ENCODE data around the gene EVL. TPM values are rescaled to one million over a fixed set of nuclear protein-coding genes. Genes with fewer than 3 reads are reported as not detected.

Gene EVL
- polyA plus RNA-seq, 4 donors, result 21.0 to 102 (median 31.8) TPM

DNA sequence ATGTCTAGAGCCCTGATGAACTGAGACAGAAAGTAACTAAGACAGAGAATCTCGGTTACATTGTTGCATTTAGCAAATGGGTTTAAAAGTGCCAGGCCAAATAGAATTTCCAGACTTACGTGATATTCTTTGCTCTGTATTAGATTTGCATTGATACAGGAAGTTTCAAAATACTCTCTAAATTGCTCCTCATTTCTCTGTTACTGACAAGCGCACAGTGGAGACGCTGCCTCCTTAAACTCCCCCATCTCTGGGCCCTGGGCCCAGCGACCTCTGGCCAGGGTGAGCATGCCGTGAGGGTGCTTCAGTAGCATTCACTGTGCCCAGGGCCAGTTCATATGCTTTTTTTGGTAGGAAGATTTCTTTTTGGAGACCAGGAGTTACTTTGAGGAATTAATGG, 22.9 kb upstream of the EVL start:
- DNase-seq (no peak), FAIRE-seq (no peak)
- no peak overlapping the region for H3K4me3 ChIP-seq (ENCODE audit: low read depth in 1 of 3, low read length in 3 of 3)
- H3K4me1 ChIP-seq (ENCODE audit: control insufficient read depth in 3 of 3, insufficient read depth in 2 of 3, low read depth in 1 of 3, low read length in 2 of 3), result no peaks in the 10 kb centered on the region
- no peak overlapping the region for H3K27ac ChIP-seq (ENCODE audit: low read depth in 1 of 3, low read length in 2 of 3)
- no peaks in the 10 kb centered on the region for H3K27me3 ChIP-seq (ENCODE audit: control insufficient read depth in 3 of 3, insufficient read depth in 3 of 3, low read length in 3 of 3)
- no peaks in the 10 kb centered on the region for H3K9me3 ChIP-seq (ENCODE audit: control insufficient read depth in 2 of 2, insufficient read depth in 1 of 2, low read depth in 1 of 2, low read length in 1 of 2)
- WGBS, 3 donors, result 84 to 92% (median 89%) methylated on average over 6 of the region's 6 CpGs
- H3K36me3 ChIP-seq (ENCODE audit: control insufficient read depth in 3 of 3, insufficient read depth in 2 of 3, low read depth in 1 of 3, low read length in 3 of 3), result peaks cover 0 to 3% (median 0%) of the 10 kb centered on the region in 3 donors

DNA sequence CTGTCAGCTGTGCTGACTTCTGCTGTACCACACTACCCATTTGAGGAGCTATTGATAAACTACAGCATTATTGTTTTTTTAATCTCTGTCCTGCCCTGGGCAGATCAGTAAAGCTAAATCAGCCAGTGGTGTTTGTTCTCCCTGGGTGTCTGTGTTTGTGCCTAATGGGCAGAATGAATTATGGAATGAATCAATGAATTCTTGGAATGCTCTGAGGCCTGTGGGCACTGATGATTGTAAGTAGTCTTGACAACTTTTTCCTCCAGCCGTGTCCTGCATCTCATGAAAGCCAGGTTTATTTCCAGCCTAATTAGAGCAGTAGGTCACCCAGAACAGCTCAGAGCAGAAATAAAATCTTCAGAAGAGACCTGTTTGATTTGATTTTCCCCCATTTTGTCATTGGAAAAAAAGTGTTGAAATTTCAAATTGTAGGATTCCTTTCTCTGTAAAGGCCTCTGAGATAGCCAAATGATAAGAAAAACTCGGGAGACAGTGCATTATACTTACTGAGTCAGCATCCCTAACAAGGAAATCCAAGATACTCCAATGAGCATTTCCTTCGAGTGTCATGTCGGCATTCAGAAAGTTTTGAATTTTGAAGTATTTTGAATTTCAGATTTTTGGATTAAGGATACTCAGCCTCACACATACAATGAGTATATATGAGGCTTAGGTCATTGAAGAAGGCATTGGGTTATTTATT, 19.4 kb upstream of the EVL start:
- FAIRE-seq, result no peak
- no peak for DNase-seq
- Histone ChIP-seq H3K4me1 (ENCODE audit: control insufficient read depth in 3 of 3, insufficient read depth in 2 of 3, low read depth in 1 of 3, low read length in 2 of 3) (no peaks in the 10 kb centered on the region), H3K4me3 (ENCODE audit: low read depth in 1 of 3, low read length in 3 of 3) (no peak overlapping the region), H3K9me3 (ENCODE audit: control insufficient read depth in 2 of 2, insufficient read depth in 1 of 2, low read depth in 1 of 2, low read length in 1 of 2) (no peaks in the 10 kb centered on the region), H3K36me3 (ENCODE audit: control insufficient read depth in 3 of 3, insufficient read depth in 2 of 3, low read depth in 1 of 3, low read length in 3 of 3) (no peaks in the 10 kb centered on the region), H3K27me3 (ENCODE audit: control insufficient read depth in 3 of 3, insufficient read depth in 3 of 3, low read length in 3 of 3) (no peaks in the 10 kb centered on the region), H3K27ac (ENCODE audit: low read depth in 1 of 3, low read length in 2 of 3) (no peak overlapping the region)
- 83 to 86% (median 85%) methylated on average over 4 of the region's 4 CpGs for WGBS, 3 donors

DNA sequence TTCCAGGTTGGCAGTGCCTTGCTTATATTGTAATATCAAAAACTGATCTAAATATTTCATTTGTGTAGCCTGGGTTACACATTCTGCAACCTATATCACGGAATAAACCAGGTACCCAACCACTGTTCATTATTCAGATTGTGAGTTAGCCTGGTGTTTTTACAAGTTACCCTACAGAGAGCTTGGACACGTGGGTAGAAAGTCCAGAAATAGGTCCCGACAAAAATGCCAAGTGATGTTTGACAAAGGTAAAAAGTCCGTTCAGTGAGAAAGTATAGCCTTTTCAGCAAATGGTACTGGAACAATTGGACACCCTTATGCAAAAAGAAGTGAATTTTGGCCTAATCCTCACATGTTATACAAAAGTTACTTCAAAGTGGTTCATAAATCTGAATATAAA, 17.6 kb upstream of the EVL start:
- DNase-seq, result no peak
- H3K4me1 ChIP-seq (ENCODE audit: control insufficient read depth in 3 of 3, insufficient read depth in 2 of 3, low read depth in 1 of 3, low read length in 2 of 3), result no peaks in the 10 kb centered on the region
- WGBS, 3 donors, result 90 to 95% (median 90%) methylated on average over 4 of the region's 4 CpGs
- H3K27me3 ChIP-seq (ENCODE audit: control insufficient read depth in 3 of 3, insufficient read depth in 3 of 3, low read length in 3 of 3), result no peaks in the 10 kb centered on the region
- no peak overlapping the region for H3K4me3 ChIP-seq (ENCODE audit: low read depth in 1 of 3, low read length in 3 of 3)
- FAIRE-seq, result no peak
- no peak overlapping the region for H3K27ac ChIP-seq (ENCODE audit: low read depth in 1 of 3, low read length in 2 of 3)
- H3K9me3 ChIP-seq (ENCODE audit: control insufficient read depth in 2 of 2, insufficient read depth in 1 of 2, low read depth in 1 of 2, low read length in 1 of 2), result no peaks in the 10 kb centered on the region
- no peaks in the 10 kb centered on the region for H3K36me3 ChIP-seq (ENCODE audit: control insufficient read depth in 3 of 3, insufficient read depth in 2 of 3, low read depth in 1 of 3, low read length in 3 of 3)

DNA sequence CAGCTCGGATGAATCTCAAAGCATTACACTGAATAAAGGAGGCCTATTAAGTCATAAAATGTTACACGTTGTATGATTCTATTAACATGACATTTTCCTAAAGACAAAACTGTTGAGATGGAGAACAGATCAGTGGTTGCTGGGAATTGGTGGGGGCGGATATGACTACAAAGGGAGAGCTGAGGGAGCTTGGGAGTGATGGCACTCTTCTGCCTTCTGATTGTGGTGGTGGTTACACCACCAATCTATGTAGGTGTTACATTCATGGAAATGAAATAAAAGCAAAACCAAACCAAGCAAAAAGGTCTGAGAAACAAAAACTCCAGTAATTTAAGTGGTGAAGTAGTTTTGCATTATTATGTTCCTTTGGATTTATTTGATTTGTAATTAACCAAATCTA, 16.4 kb upstream of the EVL start:
- 42 to 57% (median 55%) methylated on average over 3 of the region's 3 CpGs for WGBS, 3 donors
- FAIRE-seq, result no peak
- H3K36me3 ChIP-seq (ENCODE audit: control insufficient read depth in 3 of 3, insufficient read depth in 2 of 3, low read depth in 1 of 3, low read length in 3 of 3), result no peaks in the 10 kb centered on the region

DNA sequence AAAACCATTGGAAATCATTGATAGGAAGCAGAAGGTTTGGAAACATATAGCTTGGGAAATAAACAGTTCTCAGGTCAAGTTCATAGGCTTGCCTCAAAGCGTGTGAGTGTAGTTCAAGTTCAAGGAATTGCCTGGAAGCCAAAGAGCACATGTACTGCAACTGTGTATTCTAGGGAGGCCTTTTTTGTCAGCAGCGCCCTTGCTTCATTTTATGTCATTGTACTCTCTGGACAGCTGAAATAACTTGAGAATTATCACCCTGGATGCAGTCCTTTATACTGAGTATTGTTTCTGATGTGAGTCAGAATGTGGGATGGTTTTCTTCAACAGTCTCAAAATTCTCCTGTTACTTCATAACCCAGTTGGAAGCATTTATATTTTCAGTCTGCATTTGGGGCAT, 16.0 kb upstream of the EVL start:
- no peaks in the 10 kb centered on the region for H3K4me1 ChIP-seq (ENCODE audit: control insufficient read depth in 3 of 3, insufficient read depth in 2 of 3, low read depth in 1 of 3, low read length in 2 of 3)
- H3K27ac ChIP-seq (ENCODE audit: low read depth in 1 of 3, low read length in 2 of 3), result no peak overlapping the region
- no peaks in the 10 kb centered on the region for H3K36me3 ChIP-seq (ENCODE audit: control insufficient read depth in 3 of 3, insufficient read depth in 2 of 3, low read depth in 1 of 3, low read length in 3 of 3)
- 69 to 87% (median 79%) methylated on average over 2 of the region's 2 CpGs for WGBS, 3 donors
- no peak overlapping the region for H3K4me3 ChIP-seq (ENCODE audit: low read depth in 1 of 3, low read length in 3 of 3)
- no peak for DNase-seq
- no peak for FAIRE-seq
- H3K27me3 ChIP-seq (ENCODE audit: control insufficient read depth in 3 of 3, insufficient read depth in 3 of 3, low read length in 3 of 3), result no peaks in the 10 kb centered on the region
- H3K9me3 ChIP-seq (ENCODE audit: control insufficient read depth in 2 of 2, insufficient read depth in 1 of 2, low read depth in 1 of 2, low read length in 1 of 2), result no peaks in the 10 kb centered on the region

More for the DNA sequence above, 16.4 kb upstream of the EVL start:
- no peak overlapping the region for H3K4me3 ChIP-seq (ENCODE audit: low read depth in 1 of 3, low read length in 3 of 3)
- no peaks in the 10 kb centered on the region for H3K9me3 ChIP-seq (ENCODE audit: control insufficient read depth in 2 of 2, insufficient read depth in 1 of 2, low read depth in 1 of 2, low read length in 1 of 2)
- no peaks in the 10 kb centered on the region for H3K4me1 ChIP-seq (ENCODE audit: control insufficient read depth in 3 of 3, insufficient read depth in 2 of 3, low read depth in 1 of 3, low read length in 2 of 3)
- no peaks in the 10 kb centered on the region for H3K27me3 ChIP-seq (ENCODE audit: control insufficient read depth in 3 of 3, insufficient read depth in 3 of 3, low read length in 3 of 3)
- no peak for DNase-seq
- H3K27ac ChIP-seq (ENCODE audit: low read depth in 1 of 3, low read length in 2 of 3), result no peak overlapping the region

DNA sequence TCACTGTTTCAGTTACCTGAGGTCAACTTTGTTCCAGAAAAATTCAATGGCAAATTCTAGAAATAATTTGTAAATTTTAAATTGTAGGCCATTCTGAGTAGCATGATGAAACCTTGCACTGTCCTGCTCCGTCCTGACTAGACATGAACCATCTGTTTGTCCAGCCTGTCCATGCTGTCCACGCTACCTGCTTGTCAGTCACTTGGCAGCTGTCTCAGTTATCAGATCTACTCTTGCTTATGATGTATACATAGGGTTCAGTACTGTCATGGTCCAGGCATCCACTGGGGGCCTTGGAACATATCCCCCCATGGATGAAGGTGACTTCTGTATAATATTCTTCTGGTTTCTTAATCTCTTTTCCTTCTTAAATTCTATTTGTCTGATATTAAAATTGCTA, 14.1 kb upstream of the EVL start:
- FAIRE-seq, result no peak
- 87 to 97% (median 90%) methylated on average over 2 of the region's 2 CpGs for WGBS, 3 donors
- no peaks in the 10 kb centered on the region for H3K4me1 ChIP-seq (ENCODE audit: control insufficient read depth in 3 of 3, insufficient read depth in 2 of 3, low read depth in 1 of 3, low read length in 2 of 3)

DNA sequence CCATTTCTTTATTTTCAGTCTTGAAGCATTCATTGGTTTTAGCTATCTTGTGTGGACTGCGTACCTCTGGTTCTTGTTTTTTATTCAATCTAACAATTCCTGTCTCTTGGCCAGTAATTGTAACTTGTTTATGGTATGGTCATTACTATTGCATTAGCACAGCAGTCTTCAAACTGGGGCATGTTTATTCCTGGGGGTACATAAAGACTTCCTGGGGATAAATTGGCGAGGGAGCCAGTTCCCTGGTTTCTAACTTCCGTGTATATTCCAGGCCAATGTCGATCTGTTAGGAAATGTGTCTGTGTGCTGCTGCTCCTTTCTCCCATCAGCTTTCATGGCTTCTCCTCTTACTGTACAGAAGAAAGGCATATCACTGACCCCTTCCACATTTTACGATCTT, 13.7 kb upstream of the EVL start:
- 74 to 90% (median 87%) methylated on average over 5 of the region's 5 CpGs for WGBS, 3 donors
- no peak for DNase-seq
- no peak for FAIRE-seq

More for the DNA sequence above, 14.1 kb upstream of the EVL start:
- no peaks in the 10 kb centered on the region for H3K27me3 ChIP-seq (ENCODE audit: control insufficient read depth in 3 of 3, insufficient read depth in 3 of 3, low read length in 3 of 3)
- H3K36me3 ChIP-seq (ENCODE audit: control insufficient read depth in 3 of 3, insufficient read depth in 2 of 3, low read depth in 1 of 3, low read length in 3 of 3), result no peaks in the 10 kb centered on the region
- no peak overlapping the region for H3K4me3 ChIP-seq (ENCODE audit: low read depth in 1 of 3, low read length in 3 of 3)
- H3K27ac ChIP-seq (ENCODE audit: low read depth in 1 of 3, low read length in 2 of 3), result no peak overlapping the region
- DNase-seq, result no peak
- no peaks in the 10 kb centered on the region for H3K9me3 ChIP-seq (ENCODE audit: control insufficient read depth in 2 of 2, insufficient read depth in 1 of 2, low read depth in 1 of 2, low read length in 1 of 2)

DNA sequence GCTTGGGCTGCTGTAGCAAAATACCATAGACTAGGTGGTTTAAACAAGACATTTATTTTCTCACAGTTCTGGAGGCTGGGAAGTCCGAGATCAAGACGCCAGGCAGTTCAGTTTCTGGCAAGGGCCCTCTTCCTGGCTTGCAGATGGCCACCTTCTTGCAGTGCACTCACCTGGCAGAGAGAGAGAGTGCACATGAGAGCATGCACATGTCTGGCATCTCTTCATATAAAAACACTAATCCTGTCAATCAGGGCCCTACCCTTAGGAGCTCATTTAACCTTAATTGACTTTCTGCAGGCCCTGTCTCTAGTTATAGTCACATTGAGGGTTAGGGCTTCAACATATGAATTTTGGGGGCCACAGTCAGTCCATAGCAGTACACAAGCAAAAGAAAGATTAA, 12.4 kb upstream of the EVL start:
- H3K4me1 ChIP-seq (ENCODE audit: control insufficient read depth in 3 of 3, insufficient read depth in 2 of 3, low read depth in 1 of 3, low read length in 2 of 3), result no peaks in the 10 kb centered on the region
- no peak for FAIRE-seq
- 46 to 47% (median 46%) methylated on average over 2 of the region's 2 CpGs for WGBS, 3 donors

More for the DNA sequence above, 13.7 kb upstream of the EVL start:
- Histone ChIP-seq H3K27ac (ENCODE audit: low read depth in 1 of 3, low read length in 2 of 3) (no peak overlapping the region), H3K4me1 (ENCODE audit: control insufficient read depth in 3 of 3, insufficient read depth in 2 of 3, low read depth in 1 of 3, low read length in 2 of 3) (no peaks in the 10 kb centered on the region), H3K4me3 (ENCODE audit: low read depth in 1 of 3, low read length in 3 of 3) (no peak overlapping the region), H3K27me3 (ENCODE audit: control insufficient read depth in 3 of 3, insufficient read depth in 3 of 3, low read length in 3 of 3) (no peaks in the 10 kb centered on the region), H3K36me3 (ENCODE audit: control insufficient read depth in 3 of 3, insufficient read depth in 2 of 3, low read depth in 1 of 3, low read length in 3 of 3) (no peaks in the 10 kb centered on the region), H3K9me3 (ENCODE audit: control insufficient read depth in 2 of 2, insufficient read depth in 1 of 2, low read depth in 1 of 2, low read length in 1 of 2) (no peaks in the 10 kb centered on the region)

More for the DNA sequence above, 12.4 kb upstream of the EVL start:
- Histone ChIP-seq H3K27ac (ENCODE audit: low read depth in 1 of 3, low read length in 2 of 3) (no peak overlapping the region), H3K36me3 (ENCODE audit: control insufficient read depth in 3 of 3, insufficient read depth in 2 of 3, low read depth in 1 of 3, low read length in 3 of 3) (no peaks in the 10 kb centered on the region), H3K9me3 (ENCODE audit: control insufficient read depth in 2 of 2, insufficient read depth in 1 of 2, low read depth in 1 of 2, low read length in 1 of 2) (no peaks in the 10 kb centered on the region), H3K4me3 (ENCODE audit: low read depth in 1 of 3, low read length in 3 of 3) (no peak overlapping the region), H3K27me3 (ENCODE audit: control insufficient read depth in 3 of 3, insufficient read depth in 3 of 3, low read length in 3 of 3) (no peaks in the 10 kb centered on the region)
- no peak for DNase-seq
